ENCODE data around the gene SH3BP1.

DNA sequence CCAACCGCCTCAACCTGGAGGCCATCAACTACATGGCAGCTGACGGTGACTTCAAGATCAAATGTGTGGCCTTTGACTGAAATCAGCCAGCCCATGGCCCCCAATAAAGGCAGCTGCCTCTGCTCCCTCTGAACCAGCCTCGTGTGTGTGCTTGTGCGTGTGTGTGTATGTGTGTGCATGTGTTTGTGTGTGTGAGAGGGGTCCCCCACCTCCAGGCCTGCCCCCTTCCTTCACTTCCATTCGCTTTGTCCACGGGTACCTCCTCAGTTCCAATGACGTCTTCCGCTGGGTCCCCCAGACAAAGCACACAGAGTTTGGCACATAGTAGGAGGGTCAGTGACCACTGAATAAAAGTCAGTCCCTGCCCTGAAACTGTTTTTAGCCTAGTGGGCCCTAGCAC lies 40.2 kb downstream of the SH3BP1 start:
- TF ChIP-seq, protein P1, sequence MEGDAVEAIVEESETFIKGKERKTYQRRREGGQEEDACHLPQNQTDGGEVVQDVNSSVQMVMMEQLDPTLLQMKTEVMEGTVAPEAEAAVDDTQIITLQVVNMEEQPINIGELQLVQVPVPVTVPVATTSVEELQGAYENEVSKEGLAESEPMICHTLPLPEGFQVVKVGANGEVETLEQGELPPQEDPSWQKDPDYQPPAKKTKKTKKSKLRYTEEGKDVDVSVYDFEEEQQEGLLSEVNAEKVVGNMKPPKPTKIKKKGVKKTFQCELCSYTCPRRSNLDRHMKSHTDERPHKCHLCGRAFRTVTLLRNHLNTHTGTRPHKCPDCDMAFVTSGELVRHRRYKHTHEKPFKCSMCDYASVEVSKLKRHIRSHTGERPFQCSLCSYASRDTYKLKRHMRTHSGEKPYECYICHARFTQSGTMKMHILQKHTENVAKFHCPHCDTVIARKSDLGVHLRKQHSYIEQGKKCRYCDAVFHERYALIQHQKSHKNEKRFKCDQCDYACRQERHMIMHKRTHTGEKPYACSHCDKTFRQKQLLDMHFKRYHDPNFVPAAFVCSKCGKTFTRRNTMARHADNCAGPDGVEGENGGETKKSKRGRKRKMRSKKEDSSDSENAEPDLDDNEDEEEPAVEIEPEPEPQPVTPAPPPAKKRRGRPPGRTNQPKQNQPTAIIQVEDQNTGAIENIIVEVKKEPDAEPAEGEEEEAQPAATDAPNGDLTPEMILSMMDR (IDR thresholded peaks at IDR 0.05; ENCODE audit: low read depth, low read length, poor library complexity, severe bottlenecking): no peak
- no peak for TF ChIP-seq EZH2phosphoT487 (IDR thresholded peaks at IDR 0.05; ENCODE audit: borderline replicate concordance, low read length)
